ENCODE results near the gene ZNF446. TPM values are rescaled to one million over a fixed set of nuclear protein-coding genes. Genes with fewer than 3 reads are reported as not detected.
A peak's percentile ranks its signal among the peaks of the same experiment; 100 is the strongest.
"Not testable (repeated sequence)": the region's sequence is repeated elsewhere in the genome, so short reads cannot be mapped to it uniquely, and the experiment has no call there.

The ZNF446 gene
- total RNA-seq, 1 experiment from 2014 or later, result 19.6 TPM

DNA sequence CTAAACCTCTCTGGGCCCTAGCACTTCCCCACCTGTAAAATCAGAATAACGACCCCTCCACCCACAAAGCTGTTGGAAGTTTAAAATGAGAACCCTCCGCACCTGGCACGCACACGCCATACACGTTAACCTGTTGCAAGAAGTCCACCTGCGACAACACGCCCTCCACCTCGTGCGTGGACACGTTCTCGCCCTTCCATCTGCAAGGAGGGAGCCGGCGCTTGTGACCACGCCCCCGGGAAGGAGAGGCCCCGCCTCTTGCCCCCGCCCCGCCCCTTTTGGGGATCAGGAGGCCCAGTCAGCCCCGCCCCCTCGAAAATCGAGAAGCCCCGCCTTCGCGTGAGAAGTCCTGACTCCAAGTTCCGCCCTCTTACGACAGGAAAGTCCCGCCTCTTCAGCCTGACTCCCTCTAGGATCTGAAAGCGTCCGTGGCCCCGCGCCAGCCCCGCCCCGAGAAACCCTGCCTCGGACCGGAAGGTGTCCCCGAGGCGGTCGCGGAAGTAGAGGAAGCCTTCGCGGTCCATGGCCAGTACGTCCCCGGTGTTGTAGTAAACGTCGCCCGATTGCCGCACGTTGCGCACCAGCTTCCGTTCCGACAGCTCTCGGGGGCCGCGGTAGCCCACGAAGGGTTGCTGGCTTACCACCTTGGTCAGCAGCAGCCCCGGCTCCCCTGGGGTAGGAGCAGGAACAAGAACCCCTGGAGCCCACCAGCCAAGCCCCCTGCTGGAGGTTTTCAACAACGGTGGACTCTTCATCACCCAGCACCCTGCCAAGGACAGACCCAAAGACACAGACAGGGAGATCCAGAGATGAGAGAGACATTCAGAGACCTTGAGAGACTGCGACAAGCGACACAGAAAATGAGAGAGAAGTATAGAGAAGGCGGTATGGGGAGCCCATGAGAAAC is 23.1 kb downstream of the ZNF446 start:
- DNase-seq (ENCODE audit: low read depth), result peak; percentile 98

DNA sequence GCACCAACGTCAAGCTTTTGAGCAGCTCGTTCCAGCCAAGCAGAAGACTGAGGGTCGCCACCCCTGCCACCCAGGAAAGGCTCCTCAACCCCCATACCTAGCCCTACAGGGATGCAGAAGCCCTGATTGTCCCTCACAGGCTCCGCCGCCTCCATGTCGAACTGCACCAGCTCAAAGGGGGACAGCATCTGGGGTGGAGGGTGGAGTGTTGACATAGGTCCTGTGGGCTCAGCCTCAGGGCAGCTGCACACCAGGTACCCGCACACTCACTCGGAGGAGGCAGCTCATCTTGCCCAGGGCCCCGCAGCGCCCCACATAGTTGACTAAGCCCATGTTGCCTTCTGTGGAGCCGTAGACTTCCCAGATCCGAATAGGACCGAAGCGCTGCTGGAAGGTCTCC is 24.1 kb downstream of the ZNF446 start:
- DNase-seq (ENCODE audit: low read depth), result no peak

- DNase-seq (ENCODE audit: low read depth), result not testable (repeated sequence)
These were observed 31.6 kb downstream of the ZNF446 start for GRCh38 chr19:58507602-58508223.

DNA sequence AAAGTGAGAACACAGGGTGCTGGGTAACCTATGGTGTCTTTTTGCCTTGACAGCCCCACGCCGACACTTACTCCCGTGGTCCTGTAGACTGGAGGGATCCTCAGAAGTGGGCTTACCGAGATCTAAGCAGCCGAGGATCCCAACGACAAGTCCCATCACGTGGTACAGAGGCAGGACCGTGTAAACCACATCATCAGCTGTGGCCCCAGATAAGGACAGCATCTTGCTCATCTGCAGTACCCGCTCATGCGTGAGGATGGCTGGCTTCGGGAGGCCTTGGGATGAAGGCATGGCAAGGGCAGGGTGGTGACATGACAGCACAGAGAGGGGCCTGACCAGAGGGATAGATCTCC is 33.6 kb downstream of the ZNF446 start:
- no peak for DNase-seq (ENCODE audit: low read depth)

DNA sequence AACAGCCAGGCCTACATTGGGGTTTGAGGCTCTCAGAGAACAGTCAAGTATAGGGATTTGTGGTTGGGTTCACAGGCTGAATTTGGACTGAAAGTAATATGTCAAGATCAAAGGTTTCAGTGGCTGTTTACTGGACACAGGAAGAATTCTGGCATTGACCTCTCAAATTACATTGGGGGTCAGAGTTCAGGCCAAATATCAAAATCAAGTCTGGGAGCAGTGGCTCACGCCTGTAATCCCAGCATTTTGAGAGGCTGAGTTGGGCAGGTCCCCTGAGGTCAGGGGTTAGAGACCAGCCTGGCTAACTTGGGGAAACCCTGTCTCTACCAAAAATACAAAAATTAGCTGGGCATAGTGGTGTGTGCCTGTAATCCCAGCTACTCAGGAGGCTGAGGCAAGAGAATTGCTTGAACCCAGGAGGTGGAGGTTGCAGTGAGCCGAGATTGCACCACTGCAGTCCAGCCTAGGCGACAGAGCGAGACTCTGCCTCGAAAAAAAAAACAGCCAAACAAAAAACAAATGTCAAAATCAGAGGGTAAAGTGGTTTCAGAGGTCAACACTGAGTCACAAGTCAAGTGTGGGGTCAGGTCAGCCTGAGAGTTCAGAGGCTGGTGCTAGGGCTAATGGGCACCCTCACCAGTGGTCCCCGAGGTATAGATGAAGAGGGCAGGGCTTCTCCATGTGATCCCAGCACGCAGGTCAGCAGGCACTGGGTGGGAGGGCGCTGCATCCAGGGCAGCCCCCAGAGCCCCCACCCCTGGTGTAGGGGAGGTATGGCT is 34.1 kb downstream of the ZNF446 start:
- no peak for DNase-seq (ENCODE audit: low read depth)

DNA sequence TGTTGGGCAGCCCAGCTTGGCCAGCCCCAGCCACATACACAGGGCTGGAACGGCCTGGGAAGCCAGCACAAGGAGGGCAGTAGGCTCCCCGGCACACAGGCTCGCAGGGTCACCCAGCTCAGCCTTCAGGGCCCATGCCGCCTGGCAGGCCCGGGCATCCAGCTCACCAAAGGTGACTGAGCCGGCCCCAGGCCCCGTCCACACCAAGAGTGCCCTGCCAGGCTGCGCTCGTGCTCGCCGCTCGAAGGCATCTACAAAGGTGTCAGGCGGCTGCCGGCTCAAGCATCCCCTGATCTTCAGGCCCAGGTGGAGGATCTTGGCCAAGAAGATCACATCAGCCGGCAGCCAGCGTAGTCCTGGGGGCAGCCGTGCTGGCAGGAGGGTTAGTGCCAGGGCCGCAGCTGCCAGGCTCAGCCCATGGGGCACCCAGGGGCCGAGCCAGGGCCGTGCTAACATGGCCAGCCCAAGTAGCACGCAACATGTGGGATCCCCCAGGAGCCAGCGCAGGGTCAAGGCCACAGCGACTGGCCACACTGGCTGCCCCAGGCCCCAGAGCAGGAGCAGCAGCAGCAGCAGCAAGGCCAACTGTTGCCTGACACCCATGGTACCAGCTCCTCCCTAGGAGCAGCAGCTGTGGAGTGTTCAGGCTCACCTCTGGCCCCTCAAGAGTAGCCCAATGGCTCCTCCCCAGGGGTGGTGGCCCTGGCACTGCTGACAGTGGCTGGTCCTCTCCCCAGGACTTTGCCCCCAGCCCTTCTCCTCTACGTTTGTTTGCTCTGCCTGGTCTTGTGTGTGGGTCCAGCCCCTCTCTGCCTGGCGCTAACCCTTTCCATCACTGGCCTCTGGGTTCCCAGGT is 35.4 kb downstream of the ZNF446 start, which contains the start of gene SLC27A5:
SLC27A5 (minus strand) TSS at position 640 of the 856 bp plus-strand sequence; CDS start at position 603, 37 bp downstream.
- DNase-seq (ENCODE audit: low read depth), result no peak

DNA sequence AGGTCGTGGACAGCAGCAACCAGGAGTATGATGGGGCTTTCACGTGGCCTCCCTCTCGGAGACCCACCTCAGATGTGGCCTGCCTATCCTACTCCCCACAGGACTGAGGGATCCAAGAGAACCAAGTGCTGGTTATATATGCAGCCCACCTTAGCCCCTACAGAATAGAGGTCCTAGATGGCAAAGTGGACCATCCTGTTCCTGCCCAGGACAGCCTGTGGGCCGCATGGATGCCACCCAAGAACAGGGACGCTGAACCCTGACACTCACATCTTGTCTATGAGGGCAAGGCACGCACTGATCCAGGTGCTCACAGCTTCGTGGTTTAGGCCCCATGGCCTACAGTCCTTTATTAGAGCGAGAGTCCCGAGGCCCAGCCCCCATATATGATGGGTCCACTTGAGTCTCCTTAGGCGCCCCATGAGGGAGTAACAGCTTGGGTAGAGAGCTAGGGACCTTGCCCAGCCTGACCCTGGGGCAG is 37.1 kb downstream of the ZNF446 start:
- DNase-seq (ENCODE audit: low read depth), result no peak

- DNase-seq (ENCODE audit: low read depth), result peak; percentile 57
These were observed 37.8 kb downstream of the ZNF446 start for GRCh38 chr19:58513694-58514563.

DNA sequence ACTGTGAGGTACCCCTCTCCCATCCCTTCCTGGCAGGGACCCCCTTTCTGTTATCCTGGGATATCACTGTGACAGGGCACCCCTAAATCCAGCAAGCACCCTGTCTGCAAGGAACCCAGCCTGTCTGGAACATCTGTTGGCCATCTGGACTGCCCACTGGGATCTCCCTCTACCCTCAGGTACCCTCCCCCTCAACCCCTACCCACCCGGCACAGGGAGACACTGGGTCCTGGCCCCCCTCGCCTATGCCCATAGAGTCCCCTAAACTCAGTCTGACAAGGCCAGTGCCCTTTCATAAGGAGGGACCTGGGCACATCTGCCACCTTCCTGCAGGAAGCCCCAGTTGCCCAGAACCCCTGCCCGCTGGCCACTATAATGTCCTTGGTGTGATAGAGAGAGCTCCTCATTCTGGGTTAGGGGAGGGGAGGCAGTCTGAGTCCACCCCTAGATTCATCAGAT is 38.4 kb downstream of the ZNF446 start:
- DNase-seq (ENCODE audit: low read depth), result no peak

- DNase-seq (ENCODE audit: low read depth), result no peak
These were observed 39.1 kb downstream of the ZNF446 start for GRCh38 chr19:58515259-58515658.

DNA sequence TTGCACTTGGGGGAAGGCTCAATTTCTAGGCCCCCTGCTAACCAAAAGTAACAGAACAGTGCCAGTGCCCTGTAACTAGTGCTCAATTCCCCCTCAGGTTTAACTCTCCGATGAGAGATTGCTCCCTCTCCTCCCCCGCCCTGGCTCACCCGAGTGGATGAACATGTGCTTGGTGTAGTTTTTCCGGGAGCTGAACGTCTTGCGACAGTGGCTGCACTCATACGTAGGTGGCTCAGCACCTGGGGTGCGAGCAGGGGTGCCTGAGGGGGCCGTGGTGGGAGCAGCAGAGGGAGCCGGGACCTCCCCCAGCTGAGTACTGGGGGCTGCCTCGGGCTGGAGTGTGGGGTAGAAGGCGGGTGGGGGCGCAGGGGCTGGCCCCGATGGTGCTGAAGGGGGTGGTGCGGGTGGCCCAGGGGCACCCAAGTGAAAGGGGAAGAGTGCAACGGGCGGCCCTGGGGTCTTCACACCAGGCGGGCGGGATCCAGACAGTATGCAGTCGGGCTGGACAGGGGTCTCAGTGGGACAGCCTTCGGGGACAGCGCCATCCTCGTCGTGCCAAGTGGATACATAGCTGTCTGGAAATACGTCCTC is 40.2 kb downstream of the ZNF446 start:
- DNase-seq (ENCODE audit: low read depth), result no peak

DNA sequence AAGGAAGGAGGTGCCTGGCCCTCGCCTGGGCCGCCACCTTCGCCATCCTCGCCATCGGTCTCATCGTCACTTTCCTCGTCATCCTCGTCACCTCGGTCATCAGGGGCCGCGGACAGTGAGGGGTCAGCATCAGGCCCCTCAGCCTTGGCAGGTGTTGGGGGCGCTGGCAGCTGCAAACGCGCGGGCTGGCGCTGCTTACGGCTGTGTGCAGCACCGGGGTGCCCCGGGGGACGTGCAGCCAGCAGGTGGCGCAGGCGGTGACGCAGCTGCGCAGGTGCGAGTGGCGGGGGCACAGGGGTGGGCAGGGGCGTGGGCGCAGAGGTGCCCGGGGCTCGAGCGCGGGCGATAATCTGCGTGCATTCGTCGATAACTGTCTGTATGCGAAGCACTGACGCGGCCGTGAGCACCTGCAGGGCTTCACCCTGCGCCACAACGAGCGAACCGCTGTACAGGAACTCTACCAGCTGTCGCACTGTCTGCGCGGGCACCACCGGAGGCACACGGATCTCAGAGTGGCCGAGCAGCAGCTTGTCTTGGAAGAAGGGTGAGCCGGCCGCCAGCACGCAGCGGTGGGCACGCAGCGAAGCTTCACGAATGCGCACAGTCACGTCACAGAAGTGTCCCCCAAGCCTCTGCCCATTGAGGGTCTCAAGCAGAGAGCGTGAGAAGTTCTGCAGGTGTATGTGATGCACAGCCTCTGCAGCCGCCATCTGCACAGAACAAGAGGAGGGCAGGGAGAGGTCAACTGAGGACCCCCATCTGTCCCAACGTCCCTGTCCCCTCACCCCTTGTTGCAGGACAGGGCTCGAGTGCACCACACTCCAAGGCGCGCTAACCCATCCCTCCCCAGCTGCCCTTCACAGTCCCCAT is 41.0 kb downstream of the ZNF446 start:
- DNase-seq (ENCODE audit: low read depth), result no peak

GRCh38 chr19:58518256-58519086 is 42.3 kb downstream of the ZNF446 start:
- DNase-seq (ENCODE audit: low read depth), result no peak

DNA sequence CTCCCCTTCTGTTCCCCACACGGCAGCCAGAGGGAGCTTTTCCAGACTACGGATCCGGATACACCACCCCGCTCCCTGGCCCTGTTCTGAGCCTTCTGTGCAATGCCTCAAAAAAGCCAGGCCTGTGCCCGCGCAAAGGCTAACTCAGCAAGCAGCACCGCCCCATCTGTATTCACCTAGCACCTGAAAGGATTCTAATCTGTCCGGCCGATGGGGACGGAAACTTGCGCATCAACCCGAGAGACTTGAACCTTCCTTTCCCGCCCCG is 42.9 kb downstream of the ZNF446 start:
- peak; percentile 69 for DNase-seq (ENCODE audit: low read depth)

DNA sequence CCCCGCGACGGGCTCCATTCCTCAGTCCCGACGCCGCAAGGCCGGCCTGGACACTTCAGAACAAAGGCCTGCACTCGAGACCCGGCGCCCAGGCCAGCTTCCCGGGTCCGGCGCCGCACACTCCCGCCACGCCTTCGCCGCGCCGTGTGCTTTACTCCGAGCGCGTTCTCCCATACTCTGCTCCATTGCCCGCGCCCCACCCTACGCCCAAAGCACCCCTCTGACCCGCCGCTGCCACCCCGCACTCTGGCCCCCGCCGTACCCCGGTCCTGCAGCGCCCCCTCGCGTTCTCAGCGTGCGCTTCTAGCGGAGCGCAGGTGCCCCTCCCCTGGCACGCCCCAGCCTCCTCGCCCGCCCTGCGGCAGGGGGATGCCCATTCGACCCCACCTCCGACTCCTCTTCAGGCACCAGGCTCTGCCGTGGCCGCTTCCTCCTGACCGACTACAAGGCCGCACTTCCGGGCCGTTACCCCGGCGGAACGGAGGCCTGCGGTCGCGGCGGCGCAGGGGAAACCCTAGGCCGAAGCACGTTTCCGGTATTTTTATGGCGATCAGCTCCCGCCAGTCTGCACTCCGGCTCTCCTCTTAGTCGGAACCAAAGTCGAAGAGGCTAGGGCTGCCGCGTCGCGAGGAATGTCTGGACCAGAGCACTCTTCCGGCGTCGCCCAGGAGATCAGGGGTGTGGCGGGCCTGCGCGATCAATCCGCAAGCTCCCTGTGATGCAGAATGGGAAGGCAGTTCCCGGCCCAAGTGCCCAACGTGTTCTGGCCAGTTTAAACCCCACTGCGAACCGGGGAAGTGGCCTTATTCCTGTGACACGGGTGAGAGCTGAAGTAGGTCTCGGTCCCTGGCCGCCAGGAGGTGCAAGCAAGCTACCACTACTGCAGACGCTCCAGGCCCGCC is 43.5 kb downstream of the ZNF446 start, which contains the start of gene ZBTB45:
ZBTB45 (minus strand) TSS at position 456 of the 902 bp plus-strand sequence. CDS start 2,137 bp downstream, outside the sequence.
- DNase-seq (ENCODE audit: low read depth), result peak; percentile 95

- DNase-seq (ENCODE audit: low read depth), result no peak
These were observed 44.1 kb downstream of the ZNF446 start for GRCh38 chr19:58520257-58520599.

GRCh38 chr19:58521651-58522050 is 45.5 kb downstream of the ZNF446 start:
- DNase-seq (ENCODE audit: low read depth), result no peak

Measured in LHCN-M2 (cell line).